SK-N-SH (cell line): ENCODE measurements around the gene ZP1. TPM values are rescaled to one million over a fixed set of nuclear protein-coding genes. Genes with fewer than 3 reads are reported as not detected.

Experiments used
- CTCF ChIA-PET: fragments of 300-600, 350-600 bp; formaldehyde crosslinking; extraction: SDS; loops from one replicate; lab custom pipeline; 2021; lab: Yijun Ruan, JAX
- POLR2A ChIA-PET: fragments of 350-600 bp; sonication (Branson Sonifier 250); formaldehyde crosslinking; extraction: SDS; loops from one replicate; lab custom pipeline; 2020; ENCODE audit warnings: antibody characterized with exemption, inconsistent platforms; lab: Yijun Ruan, JAX
- DNase-seq: peaks from one replicate; pipeline ENCODE4 v3.0.0; 2012
- H2AFZ ChIP-seq: fragments of 200-600 bp; sonication (generic); 2 replicates; pipeline ENCODE4 v1.8.1; 2016; ENCODE audit warnings: antibody characterized with exemption, mild to moderate bottlenecking, low read depth
- H3F3A ChIP-seq: fragments of 200-600 bp; sonication (generic); replicated peaks from 2 replicates; pipeline ENCODE3; 2016; ENCODE audit warnings: antibody characterized with exemption, mild to moderate bottlenecking; ENCODE audit not compliant: insufficient read depth
- H3K27ac ChIP-seq, 2 experiments: fragments of 200-500 bp in 1 of 2; fragments of 200-600 bp in 1 of 2; sonication (Bioruptor generic) in 1 of 2; sonication (generic), shearing (Covaris generic) in 1 of 2; 2 replicates each; pipeline versions ENCODE4 v1.5.1 to v1.6.1; 2014 to 2016; ENCODE audit warnings: low read depth in 2 of 2, inconsistent platforms in 1 of 2, low read length in 1 of 2, mild to moderate bottlenecking in 1 of 2, mixed read lengths in 1 of 2
- H3K27me3 ChIP-seq: fragments of 200-600 bp; sonication (generic), shearing (Covaris generic); 2 replicates; pipeline ENCODE4 v1.6.1; 2016; ENCODE audit warnings: mixed run types; ENCODE audit not compliant: insufficient read depth
- H3K36me3 ChIP-seq, 2 experiments: fragments of 200-500 bp in 1 of 2; fragments of 200-600 bp in 1 of 2; sonication (Bioruptor generic) in 1 of 2; sonication (generic) in 1 of 2; replicated peaks in 1 of 2; 2 replicates each; pipeline versions ENCODE3 to v1.5.1; 2014 to 2016; ENCODE audit warnings: low read length in 1 of 2, mild to moderate bottlenecking in 1 of 2; ENCODE audit not compliant: insufficient read depth in 2 of 2, control insufficient read depth in 1 of 2
- H3K4me1 ChIP-seq, 2 experiments: fragments of 200-500 bp in 1 of 2; fragments of 200-600 bp in 1 of 2; sonication (Bioruptor generic) in 1 of 2; sonication (generic), shearing (Covaris generic) in 1 of 2; 2 replicates each; pipeline versions ENCODE4 v1.5.1 to v1.6.1; 2014 to 2016; ENCODE audit warnings: low read depth in 1 of 2, low read length in 1 of 2, mixed run types in 1 of 2; ENCODE audit not compliant: insufficient read depth in 2 of 2, control insufficient read depth in 1 of 2
- H3K4me2 ChIP-seq: fragments of 200-600 bp; sonication (generic), shearing (Covaris generic); 2 replicates; pipeline ENCODE4 v1.6.1; 2017; ENCODE audit warnings: mixed run types
- H3K4me3 ChIP-seq, 2 experiments: fragments of 200-500 bp in 1 of 2; fragments of 200-600 bp in 1 of 2; sonication (Bioruptor generic) in 1 of 2; sonication (generic), shearing (Covaris generic) in 1 of 2; 2 replicates each; pipeline versions ENCODE4 v1.5.1 to v1.8.1; 2014 to 2016; ENCODE audit warnings: low read depth in 2 of 2, inconsistent platforms in 1 of 2, low read length in 1 of 2, mild to moderate bottlenecking in 1 of 2, mixed read lengths in 1 of 2, moderate library complexity in 1 of 2
- H3K79me2 ChIP-seq: fragments of 200-600 bp; sonication (generic); 2 replicates; pipeline ENCODE4 v1.8.1; 2017; ENCODE audit warnings: mild to moderate bottlenecking; ENCODE audit not compliant: insufficient read depth
- H3K9ac ChIP-seq: fragments of 200-600 bp; sonication (generic); 2 replicates; pipeline ENCODE4 v1.6.1; 2017; ENCODE audit warnings: mixed run types
- H3K9me2 ChIP-seq: fragments of 200-600 bp; sonication (generic); 2 replicates; pipeline ENCODE4 v1.6.1; 2017; ENCODE audit warnings: mixed run types
- H3K9me3 ChIP-seq: fragments of 200-600 bp; sonication (generic); 2 replicates; pipeline ENCODE4 v1.6.1; 2017; ENCODE audit warnings: mixed run types, mild to moderate bottlenecking, moderate library complexity
- H4K20me1 ChIP-seq: fragments of 200-600 bp; sonication (generic); 2 replicates; pipeline ENCODE4 v1.6.1; 2017; ENCODE audit warnings: mild to moderate bottlenecking, mixed run types; ENCODE audit not compliant: insufficient read depth
- CTCF ChIP-seq: fragments of 200-600 bp; sonication (generic); IDR thresholded peaks from 2 replicates; pipeline ENCODE4 v1.6.1; 2017; ENCODE audit warnings: antibody characterized with exemption, mild to moderate bottlenecking, moderate library complexity
- ELF1 ChIP-seq: IDR thresholded peaks from 2 replicates; pipeline ENCODE4 v1.4.0; 2012
- GATA2 ChIP-seq: sonication (generic); formaldehyde crosslinking; IDR thresholded peaks from 2 replicates; pipeline ENCODE4 v1.5.0; 2020; ENCODE audit warnings: mild to moderate bottlenecking, missing genetic modification reagents
- MAX ChIP-seq: IDR thresholded peaks from 2 replicates; pipeline ENCODE4 v1.4.0; 2012; ENCODE audit warnings: low read depth
- NRF1 ChIP-seq: IDR thresholded peaks from 2 replicates; pipeline ENCODE4 v1.6.1; 2012; ENCODE audit warnings: low read depth, mild to moderate bottlenecking, low read length
- PBX3 ChIP-seq: IDR thresholded peaks from 2 replicates; pipeline ENCODE4; 2012
- POLR2AphosphoS5 ChIP-seq: IDR thresholded peaks from 2 replicates; pipeline ENCODE4 v1.6.1; 2012; ENCODE audit warnings: low read depth, low read length
- RCOR1 ChIP-seq: fragments of 150-350 bp; IDR thresholded peaks from 2 replicates; pipeline ENCODE4 v1.6.1; 2017; ENCODE audit warnings: antibody characterized with exemption, low read length
- RFX5 ChIP-seq: IDR thresholded peaks from 2 replicates; pipeline ENCODE4 v1.6.1; 2012; ENCODE audit warnings: mild to moderate bottlenecking, improper control_type of control experiment, low read length
- RXRA ChIP-seq: IDR thresholded peaks from 2 replicates; pipeline ENCODE4 v1.4.0; 2012; ENCODE audit warnings: low read depth, mild to moderate bottlenecking, borderline replicate concordance
- SMC3 ChIP-seq: IDR thresholded peaks from 2 replicates; pipeline ENCODE4 v1.6.1; 2012; ENCODE audit warnings: low read depth, low read length, improper control_type of control experiment
- TAF1 ChIP-seq: IDR thresholded peaks from 2 replicates; pipeline ENCODE4 v1.6.1; 2012; ENCODE audit warnings: low read depth, mild to moderate bottlenecking, low read length, moderate library complexity, borderline replicate concordance
- TEAD4 ChIP-seq: IDR thresholded peaks from 2 replicates; pipeline ENCODE4 v1.4.0; 2012; ENCODE audit warnings: mild to moderate bottlenecking, borderline replicate concordance; ENCODE audit not compliant: insufficient read depth
- USF1 ChIP-seq: IDR thresholded peaks from 2 replicates; pipeline ENCODE4 v1.4.0; 2012; ENCODE audit warnings: low read depth, borderline replicate concordance
- USF2 ChIP-seq: fragments of 150-350 bp; IDR thresholded peaks from 2 replicates; pipeline ENCODE4 v1.6.1; 2017; ENCODE audit warnings: antibody characterized with exemption, low read length, low read depth, borderline replicate concordance
- YY1 ChIP-seq: IDR thresholded peaks from 2 replicates; pipeline ENCODE4 v1.4.0; 2012; ENCODE audit warnings: low read depth, mild to moderate bottlenecking
- WGBS: methylation state at CpG from one replicate; pipeline ENCODE4 v1.1.6; 2017; ENCODE audit warnings: low lambda C conversion rate; 5-methylcytosine and 5-hydroxymethylcytosine counted together
- polyA plus RNA-seq, 3 experiments: library from polyadenylated mRNA; depleted of rRNA; stranded (reverse); fragments of >200 nt; gene quantifications; 2 replicates each; pipeline ENCODE4 v1.2.3, GENCODE V29; 2012

ZP1 gene
- polyA plus RNA-seq, 1 of the 3 experiments (the other 2 are of a cell fraction), result not detected

DNA sequence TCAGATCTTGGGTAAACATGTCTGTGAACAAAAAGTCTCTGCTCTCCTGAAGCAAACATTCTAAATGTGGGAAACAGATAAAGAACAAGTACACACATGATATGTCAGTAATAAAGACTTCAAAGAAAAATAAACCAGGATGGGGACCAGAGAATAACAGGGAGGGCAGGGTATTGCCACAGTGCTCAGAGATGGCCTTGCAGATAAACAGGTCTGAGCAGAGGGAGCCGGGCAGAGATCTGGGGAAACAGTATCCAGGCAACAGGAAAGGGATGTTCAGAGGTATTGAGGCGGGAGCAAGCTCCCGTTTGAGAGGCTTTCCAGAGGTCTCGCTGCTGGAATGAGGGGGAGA is 22.5 kb upstream of the ZP1 start:
- Histone ChIP-seq H2AFZ (no peak overlapping the region), H3K4me2 (peak overlapping the region; percentile 89), H3K9ac (peak overlapping the region; percentile 25; the same call in 1 of the 2 replicates), H3K4me1 (peaks cover 0 to 34% of the 10 kb centered on the region in 2 experiments; a peak in 3 of 4 replicates), H4K20me1 (no peaks in the 10 kb centered on the region; the same call in 1 of the 2 replicates), H3F3A (no peaks in the 10 kb centered on the region), H3K9me2 (no peaks in the 10 kb centered on the region), H3K79me2 (peaks cover 44% of the 10 kb centered on the region), H3K4me3 (peak overlapping the region; percentile 6 to 85; a peak in 2 of 4 replicates), H3K36me3 (peaks cover 0 to 18% of the 10 kb centered on the region in 2 experiments), H3K27me3 (no peaks in the 10 kb centered on the region), H3K27ac (no peak overlapping the region), H3K9me3 (no peaks in the 10 kb centered on the region)
- 46% methylated on average over 4 of the region's 4 CpGs for WGBS
- DNase-seq, result peak; percentile 65
- POLR2A ChIA-PET, result no interaction called here
- TF ChIP-seq GATA2 (CRISPR knock-in tag), result peak; percentile 69
- no peak for TF ChIP-seq RCOR1
- CTCF ChIA-PET, result interaction anchor here (1.3 to 23.7 kb wide), 3 partner anchors 14 to 51 kb away, joined by 3 to 550 read pairs (median 18); partner anchors contain the start of gene PRPF19

- H3K4me1 ChIP-seq, result peaks cover 0 to 34% of the 10 kb centered on the region in 2 experiments; a peak in 3 of 4 replicates
- POLR2A ChIA-PET, result no interaction called here
- CTCF ChIA-PET, result interaction anchor here (1.3 to 23.7 kb wide), 3 partner anchors 14 to 50 kb away, joined by 3 to 550 read pairs (median 18); partner anchors contain the start of gene PRPF19
- H3K9me2 ChIP-seq, result no peaks in the 10 kb centered on the region
- H3K9me3 ChIP-seq, result no peaks in the 10 kb centered on the region
- H3F3A ChIP-seq, result no peaks in the 10 kb centered on the region
- no peak overlapping the region for H3K9ac ChIP-seq
- peak overlapping the region; percentile 6 to 85; a peak in 1 of 4 replicates for H3K4me3 ChIP-seq
- H3K36me3 ChIP-seq, result peaks cover 0 to 23% of the 10 kb centered on the region in 2 experiments
- no peak for TF ChIP-seq MAX
- no peak for TF ChIP-seq TAF1
- no peak for TF ChIP-seq NRF1
- H3K27ac ChIP-seq, result no peak overlapping the region
- H3K4me2 ChIP-seq, result 0 out of 2 replicates have a peak overlapping the region, but pooled peaks have one; percentile 89
- 83% methylated on average over 6 of the region's 8 CpGs for WGBS
- no peak overlapping the region for H2AFZ ChIP-seq
- H4K20me1 ChIP-seq, result no peaks in the 10 kb centered on the region; the same call in 1 of the 2 replicates
- H3K79me2 ChIP-seq, result peaks cover 44% of the 10 kb centered on the region
- no peak for DNase-seq
- no peaks in the 10 kb centered on the region for H3K27me3 ChIP-seq
Observed at GRCh38 chr11:60845338-60845737, 22.0 kb upstream of the ZP1 start.

DNA sequence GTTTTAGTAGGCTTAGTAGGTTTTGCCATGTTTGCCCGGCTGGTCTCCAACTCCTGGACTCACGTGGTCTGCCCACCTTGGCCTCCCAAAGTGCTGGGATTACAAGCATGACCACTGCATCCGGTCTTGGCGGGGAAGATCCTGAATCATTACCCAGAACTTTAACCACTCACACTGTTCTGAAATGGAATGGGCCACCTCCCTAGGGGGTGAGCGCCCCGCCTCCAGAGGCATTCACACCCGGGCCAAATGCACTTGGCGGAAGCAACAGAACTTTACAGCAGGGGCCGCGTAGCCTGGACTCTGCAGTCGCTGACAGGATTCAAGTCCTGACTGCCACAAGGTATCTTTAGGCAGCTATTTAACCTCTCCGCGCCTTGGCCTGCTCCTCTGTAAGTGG is 20.1 kb upstream of the ZP1 start:
- DNase-seq, result no peak
- H3K27ac ChIP-seq, result no peak overlapping the region
- H3K27me3 ChIP-seq, result no peaks in the 10 kb centered on the region
- peaks cover 0 to 41% of the 10 kb centered on the region in 2 experiments for H3K36me3 ChIP-seq
- 86% methylated on average over 13 of the region's 13 CpGs for WGBS
- H4K20me1 ChIP-seq, result no peaks in the 10 kb centered on the region; the same call in 1 of the 2 replicates
- no peak overlapping the region for H2AFZ ChIP-seq
- no peaks in the 10 kb centered on the region for H3K9me3 ChIP-seq
- no peak overlapping the region for H3K4me3 ChIP-seq
- no peak overlapping the region for H3K4me2 ChIP-seq
- TF ChIP-seq RXRA (no peak), SMC3 (no peak), USF2 (no peak), TEAD4 (no peak), CTCF (no peak), ELF1 (no peak), RFX5 (no peak), NRF1 (no peak), PBX3 (no peak), POLR2AphosphoS5 (no peak), USF1 (no peak), YY1 (no peak)
- H3F3A ChIP-seq, result no peaks in the 10 kb centered on the region
- CTCF ChIA-PET, result interaction anchor here (1.0 to 23.7 kb wide), 2 partner anchors 48 to 72 kb away, joined by 4 to 550 read pairs; partner anchors contain the start of gene PRPF19
- peaks cover 0 to 30% of the 10 kb centered on the region in 2 experiments; a peak in 3 of 4 replicates for H3K4me1 ChIP-seq
- no peak overlapping the region for H3K9ac ChIP-seq
- POLR2A ChIA-PET, result no interaction called here
- peaks cover 40% of the 10 kb centered on the region for H3K79me2 ChIP-seq
- H3K9me2 ChIP-seq, result no peaks in the 10 kb centered on the region
